Endothelial cell (in vitro differentiated cells): Measurements from ENCODE around the gene RGS6. TPM values are rescaled to one million over a fixed set of nuclear protein-coding genes. Genes with fewer than 3 reads are reported as not detected.

Experiments
- DNase-seq: peaks from one replicate; pipeline ENCODE4 v3.0.0; 2021; ENCODE audit warnings: low spot score
- H3K27ac Mint-ChIP-seq: one replicate; pipeline ENCODE4 v1.8.0; 2021; ENCODE audit warnings: mixed read lengths, inconsistent platforms; ENCODE audit not compliant: unreplicated experiment
- H3K27me3 Mint-ChIP-seq: one replicate; pipeline ENCODE4 v1.8.0; 2021; ENCODE audit warnings: mild to moderate bottlenecking, moderate library complexity, mixed read lengths, inconsistent platforms; ENCODE audit not compliant: unreplicated experiment
- H3K36me3 Mint-ChIP-seq: one replicate; pipeline ENCODE4 v1.8.0; 2021; ENCODE audit warnings: mild to moderate bottlenecking, low read depth, mixed read lengths, inconsistent platforms; ENCODE audit not compliant: unreplicated experiment
- H3K4me1 Mint-ChIP-seq: one replicate; pipeline ENCODE4 v1.8.0; 2021; ENCODE audit warnings: mild to moderate bottlenecking, mixed read lengths, inconsistent platforms; ENCODE audit not compliant: unreplicated experiment
- H3K4me3 Mint-ChIP-seq: one replicate; pipeline ENCODE4 v1.8.0; 2021; ENCODE audit warnings: mild to moderate bottlenecking, mixed read lengths, inconsistent platforms; ENCODE audit not compliant: unreplicated experiment
- H3K9me3 Mint-ChIP-seq: one replicate; pipeline ENCODE4 v1.8.0; 2021; ENCODE audit warnings: mixed read lengths, inconsistent platforms; ENCODE audit not compliant: unreplicated experiment
- total RNA-seq: library from RNA; stranded (reverse); fragmentation: NEBNext Ultra II Directional; extraction: Animal tissue kit (Norgen Biotek cat#: 25700); gene quantifications from one replicate; pipeline ENCODE4 v1.2.1, GENCODE V29; 2021; ENCODE audit not compliant: unreplicated experiment
- TF ChIP-seq, protein P1 (sequence below): fragments of 200-600 bp; sonication (generic); IDR thresholded peaks from one replicate; pipeline ENCODE4 v1.5.0; 2021; ENCODE audit warnings: antibody characterized with exemption; ENCODE audit not compliant: unreplicated experiment

Gene RGS6
- total RNA-seq, 1 donor from 2014 or later: 15.7 TPM

DNA sequence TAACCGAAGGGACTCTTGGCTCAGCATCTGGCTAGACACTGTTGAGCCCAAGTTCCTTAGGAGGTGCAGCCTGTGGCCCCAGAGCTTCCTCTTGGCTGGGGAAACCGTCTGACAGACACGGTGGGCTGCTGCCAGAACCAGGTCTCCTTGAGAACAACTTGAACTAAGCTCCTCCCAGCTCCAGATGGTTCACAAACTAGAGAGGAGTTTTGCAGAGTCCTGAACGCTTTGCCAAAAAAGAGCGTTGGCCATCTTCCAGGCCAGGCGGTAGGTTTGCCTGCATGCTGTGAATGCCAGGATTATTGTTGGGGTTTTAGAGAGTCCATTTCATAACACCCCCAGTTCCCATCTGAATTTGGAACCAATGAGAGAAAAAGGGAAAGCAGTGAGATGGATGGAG is 399.8 kb downstream of the RGS6 start:
- H3K36me3 Mint-ChIP-seq: no peaks in the 10 kb centered on the region
- no peaks in the 10 kb centered on the region for H3K9me3 Mint-ChIP-seq
- no peak overlapping the region for H3K4me3 Mint-ChIP-seq
- DNase-seq: no peak
- peaks cover 2% of the 10 kb centered on the region for H3K27me3 Mint-ChIP-seq
- H3K27ac Mint-ChIP-seq: no peak overlapping the region
- TF ChIP-seq, protein P1, sequence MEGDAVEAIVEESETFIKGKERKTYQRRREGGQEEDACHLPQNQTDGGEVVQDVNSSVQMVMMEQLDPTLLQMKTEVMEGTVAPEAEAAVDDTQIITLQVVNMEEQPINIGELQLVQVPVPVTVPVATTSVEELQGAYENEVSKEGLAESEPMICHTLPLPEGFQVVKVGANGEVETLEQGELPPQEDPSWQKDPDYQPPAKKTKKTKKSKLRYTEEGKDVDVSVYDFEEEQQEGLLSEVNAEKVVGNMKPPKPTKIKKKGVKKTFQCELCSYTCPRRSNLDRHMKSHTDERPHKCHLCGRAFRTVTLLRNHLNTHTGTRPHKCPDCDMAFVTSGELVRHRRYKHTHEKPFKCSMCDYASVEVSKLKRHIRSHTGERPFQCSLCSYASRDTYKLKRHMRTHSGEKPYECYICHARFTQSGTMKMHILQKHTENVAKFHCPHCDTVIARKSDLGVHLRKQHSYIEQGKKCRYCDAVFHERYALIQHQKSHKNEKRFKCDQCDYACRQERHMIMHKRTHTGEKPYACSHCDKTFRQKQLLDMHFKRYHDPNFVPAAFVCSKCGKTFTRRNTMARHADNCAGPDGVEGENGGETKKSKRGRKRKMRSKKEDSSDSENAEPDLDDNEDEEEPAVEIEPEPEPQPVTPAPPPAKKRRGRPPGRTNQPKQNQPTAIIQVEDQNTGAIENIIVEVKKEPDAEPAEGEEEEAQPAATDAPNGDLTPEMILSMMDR: no peak
- no peaks in the 10 kb centered on the region for H3K4me1 Mint-ChIP-seq

DNA sequence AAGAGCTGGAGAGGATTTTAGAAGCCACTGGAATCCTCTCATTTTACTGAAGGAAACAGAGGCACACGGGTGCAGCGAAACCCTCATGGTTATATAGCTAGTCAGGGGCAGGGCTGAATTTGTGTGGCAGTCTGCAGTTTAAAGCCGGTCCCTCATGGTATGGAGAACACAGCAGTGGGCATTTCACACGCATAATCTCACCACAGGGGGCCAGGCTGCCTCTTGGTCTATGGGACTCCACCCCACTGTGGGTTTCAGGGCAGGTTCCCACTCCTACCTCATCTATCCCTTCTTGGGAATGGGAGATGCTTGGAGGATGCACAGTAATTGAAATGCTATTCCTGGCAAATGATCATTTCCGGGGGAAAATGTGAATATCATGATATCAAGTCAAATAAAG is 400.6 kb downstream of the RGS6 start:
- no peaks in the 10 kb centered on the region for H3K9me3 Mint-ChIP-seq
- H3K27me3 Mint-ChIP-seq: peaks cover 2% of the 10 kb centered on the region
- no peak overlapping the region for H3K4me3 Mint-ChIP-seq
- DNase-seq: no peak
- H3K4me1 Mint-ChIP-seq: no peaks in the 10 kb centered on the region
- TF ChIP-seq, protein P1: no peak
- H3K36me3 Mint-ChIP-seq: no peaks in the 10 kb centered on the region
- no peak overlapping the region for H3K27ac Mint-ChIP-seq

DNA sequence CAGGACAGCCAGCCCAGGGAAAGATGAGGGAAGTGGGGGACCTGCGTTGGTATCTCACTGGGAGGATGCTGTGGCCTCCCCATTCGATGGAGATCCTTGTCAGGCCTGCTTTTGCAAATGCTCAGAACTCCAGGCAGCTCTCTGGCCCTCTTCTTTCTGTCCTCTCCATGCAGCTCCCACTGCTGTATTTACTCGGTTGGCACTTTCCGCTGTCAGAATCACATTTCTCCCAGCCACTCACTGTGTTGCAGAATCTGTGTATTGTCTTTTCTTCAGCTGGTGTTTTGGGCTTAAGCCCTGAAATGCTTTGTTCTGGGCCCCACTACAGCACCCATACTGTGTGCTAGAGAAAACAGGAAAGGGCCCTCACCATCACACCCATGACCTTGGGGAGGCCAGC is 401.1 kb downstream of the RGS6 start:
- Mint-ChIP-seq H3K36me3 (no peaks in the 10 kb centered on the region), H3K9me3 (no peaks in the 10 kb centered on the region), H3K27ac (no peak overlapping the region), H3K4me3 (no peak overlapping the region), H3K4me1 (no peaks in the 10 kb centered on the region), H3K27me3 (peaks cover 2% of the 10 kb centered on the region)
- no peak for DNase-seq
- TF ChIP-seq, protein P1: no peak

DNA sequence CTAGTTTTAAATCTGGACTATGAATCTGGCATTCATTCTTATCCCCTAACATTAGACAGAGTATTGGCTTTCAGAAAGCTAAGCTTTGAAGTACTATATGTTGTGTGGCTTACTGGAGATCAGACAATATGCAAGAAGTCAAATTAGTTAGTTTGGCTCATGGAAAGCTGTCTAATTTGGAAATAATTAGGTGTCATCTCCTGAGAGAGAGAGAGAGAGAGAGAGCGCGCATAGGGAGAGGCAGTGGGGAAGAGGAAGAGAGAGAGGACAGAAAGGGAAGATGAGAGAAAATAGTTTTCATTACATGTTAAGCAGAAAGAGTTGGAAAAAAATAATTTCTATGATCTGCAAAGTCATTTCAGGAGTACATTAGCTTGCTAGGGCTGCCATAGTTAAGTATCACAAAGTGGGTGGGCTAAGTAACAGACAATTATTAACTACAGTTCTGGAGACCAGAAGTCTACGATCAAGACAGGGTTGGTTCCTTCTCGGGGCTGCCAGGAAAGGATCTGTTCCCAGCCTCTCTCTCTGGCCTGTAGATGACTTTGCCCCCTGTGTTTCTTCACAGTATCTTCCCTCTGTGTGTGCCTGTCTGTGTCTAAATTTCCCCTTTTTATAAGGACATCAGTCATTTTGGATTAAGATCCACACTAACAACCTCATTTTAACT is 404.2 kb downstream of the RGS6 start:
- H3K27ac Mint-ChIP-seq: no peak overlapping the region
- TF ChIP-seq, protein P1: no peak
- no peaks in the 10 kb centered on the region for H3K4me1 Mint-ChIP-seq
- no peaks in the 10 kb centered on the region for H3K9me3 Mint-ChIP-seq
- DNase-seq: no peak
- no peak overlapping the region for H3K4me3 Mint-ChIP-seq
- peaks cover 4% of the 10 kb centered on the region for H3K36me3 Mint-ChIP-seq
- H3K27me3 Mint-ChIP-seq: peaks cover 7% of the 10 kb centered on the region

DNA sequence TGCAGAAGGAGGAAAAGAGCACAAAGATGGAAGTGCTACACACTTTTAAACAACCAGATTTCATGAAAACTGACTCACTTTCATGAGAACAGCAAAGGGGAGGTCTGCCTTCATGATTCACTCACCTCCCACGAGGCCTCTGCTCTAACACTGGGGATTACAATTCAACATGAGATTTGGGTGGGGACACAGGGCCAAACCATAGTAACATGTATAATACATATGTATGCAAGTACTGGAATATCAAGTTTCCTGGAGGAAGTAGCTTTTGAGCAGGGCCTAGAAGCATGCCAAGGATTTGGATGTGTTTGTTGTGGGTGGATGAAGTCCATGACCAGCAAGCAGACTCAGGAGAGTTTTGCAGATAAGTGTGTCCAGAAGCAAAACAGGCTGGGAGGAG is 409.0 kb downstream of the RGS6 start:
- no peaks in the 10 kb centered on the region for H3K4me1 Mint-ChIP-seq
- H3K36me3 Mint-ChIP-seq: peaks cover 4% of the 10 kb centered on the region
- no peaks in the 10 kb centered on the region for H3K9me3 Mint-ChIP-seq
- peaks cover 7% of the 10 kb centered on the region for H3K27me3 Mint-ChIP-seq
- H3K4me3 Mint-ChIP-seq: no peak overlapping the region
- TF ChIP-seq, protein P1: no peak
- no peak overlapping the region for H3K27ac Mint-ChIP-seq
- DNase-seq: no peak
